Keratinocyte (primary cell): ENCODE results near the gene PLPPR1. TPM values are rescaled to one million over a fixed set of nuclear protein-coding genes. Genes with fewer than 3 reads are reported as not detected.

Experiments
- DNase-seq: peaks from one replicate; pipeline ENCODE4 v3.0.0-alpha.2; 2011; ENCODE audit warnings: low read depth, missing footprints, low spot score
- FAIRE-seq: peaks from 2 replicates; lab custom pipeline; 2011; peaks lifted over from hg19 to GRCh38; lab: Jason Lieb, UNC
- H2AFZ ChIP-seq: 2 replicates; pipeline ENCODE4 v1.6.0; 2012; ENCODE audit warnings: low read length, control low read depth, inconsistent platforms; ENCODE audit not compliant: control insufficient read depth
- H3K27ac ChIP-seq: 2 replicates; pipeline ENCODE4 v1.5.1; 2011; ENCODE audit warnings: low read length; ENCODE audit not compliant: control insufficient read depth, insufficient read depth
- H3K27me3 ChIP-seq: 3 replicates; pipeline ENCODE4 v1.6.0; 2011; ENCODE audit warnings: low read length; ENCODE audit not compliant: control insufficient read depth, insufficient read depth; ENCODE audit errors: extremely low read depth
- H3K36me3 ChIP-seq, 2 experiments: 2 replicates in 1 of 2; 3 replicates in 1 of 2; pipeline ENCODE4 v1.5.1; 2011; ENCODE audit warnings: low read length in 2 of 2, mild to moderate bottlenecking in 1 of 2; ENCODE audit not compliant: control insufficient read depth in 2 of 2, insufficient read depth in 2 of 2; ENCODE audit errors: extremely low read depth in 1 of 2
- H3K4me1 ChIP-seq: 3 replicates; pipeline ENCODE4 v1.5.1; 2011; ENCODE audit warnings: low read length; ENCODE audit not compliant: control insufficient read depth, insufficient read depth; ENCODE audit errors: extremely low read depth
- H3K4me2 ChIP-seq: 3 replicates; pipeline ENCODE4 v1.6.0; 2011; ENCODE audit warnings: low read depth, low read length; ENCODE audit not compliant: control insufficient read depth, insufficient read depth; ENCODE audit errors: extremely low read depth
- H3K4me3 ChIP-seq, 3 experiments: fragments of 200-600 bp in 1 of 3; sonication (generic) in 1 of 3; 2 replicates in 2 of 3; 3 replicates in 1 of 3; pipeline ENCODE4 v1.5.1; 2011 to 2016; ENCODE audit warnings: low read length in 3 of 3, mild to moderate bottlenecking in 3 of 3, control low read depth in 2 of 3, inconsistent platforms in 1 of 3, low read depth in 1 of 3, mixed read lengths in 1 of 3, mixed run types in 1 of 3, moderate library complexity in 1 of 3; ENCODE audit not compliant: control insufficient read depth in 2 of 3, insufficient read depth in 2 of 3; ENCODE audit errors: extremely low read depth in 1 of 3
- H3K79me2 ChIP-seq: 2 replicates; pipeline ENCODE4 v1.6.0; 2012; ENCODE audit warnings: low read length; ENCODE audit not compliant: control insufficient read depth, insufficient read depth
- H3K9ac ChIP-seq: 3 replicates; pipeline ENCODE4 v1.6.0; 2011; ENCODE audit warnings: low read length; ENCODE audit not compliant: control insufficient read depth, insufficient read depth; ENCODE audit errors: extremely low read depth
- H3K9me1 ChIP-seq: 3 replicates; pipeline ENCODE4 v1.6.0; 2011; ENCODE audit warnings: low read length; ENCODE audit not compliant: control insufficient read depth, insufficient read depth; ENCODE audit errors: extremely low read depth
- H3K9me3 ChIP-seq: 2 replicates; pipeline ENCODE4 v1.5.1; 2012; ENCODE audit warnings: low read depth, low read length; ENCODE audit not compliant: control insufficient read depth
- H4K20me1 ChIP-seq: 3 replicates; pipeline ENCODE4 v1.6.0; 2011; ENCODE audit warnings: low read length; ENCODE audit not compliant: control insufficient read depth, insufficient read depth; ENCODE audit errors: extremely low read depth
- EZH2 ChIP-seq: IDR thresholded peaks from one replicate; pipeline ENCODE4 v1.6.1; 2012; ENCODE audit warnings: inconsistent platforms, mild to moderate bottlenecking, low read length, moderate library complexity
- dilution Hi-C: fragments of 300-500 bp; cut with MboI; formaldehyde crosslinking; loops from one replicate; pipeline ENCODE4 v1.7.0; 2020; ENCODE audit warnings: low sequenced_read_pairs; ENCODE audit not compliant: extremely low pct_ligation_motif_present
- polyA plus RNA-seq, 5 experiments: library from polyadenylated mRNA; depleted of rRNA in 3 of 5; stranded (reverse) in 3 of 5; stranded (forward) in 1 of 5; unstranded in 1 of 5; fragments of >200 nt; gene quantifications; 1 replicate in 1 of 5; 2 replicates in 3 of 5; 3 replicates in 1 of 5; pipeline versions ENCODE4 v1.2.1 to v1.2.3, GENCODE V29; 2011 to 2012; ENCODE audit warnings: missing spikeins in 2 of 5, low read depth in 1 of 5, low replicate concordance in 1 of 5
- TF ChIP-seq, protein P1 (sequence below), 3 experiments: IDR thresholded peaks in 1 of 3; conservative IDR thresholded peaks in 1 of 3; optimal IDR thresholded peaks in 1 of 3; 2 replicates in 2 of 3; 3 replicates in 1 of 3; pipeline versions ENCODE3 to v1.5.1; 2011; ENCODE audit warnings: low read length in 3 of 3, mild to moderate bottlenecking in 3 of 3, moderate library complexity in 2 of 3, control low read depth in 1 of 3, inconsistent platforms in 1 of 3; ENCODE audit not compliant: insufficient read depth in 2 of 3; ENCODE audit errors: extremely low read depth in 1 of 3

Gene PLPPR1
- polyA plus RNA-seq, 1 donor (not counting 4 experiments of a cell fraction or from before 2014, with no cell fraction given), result not detected

DNA sequence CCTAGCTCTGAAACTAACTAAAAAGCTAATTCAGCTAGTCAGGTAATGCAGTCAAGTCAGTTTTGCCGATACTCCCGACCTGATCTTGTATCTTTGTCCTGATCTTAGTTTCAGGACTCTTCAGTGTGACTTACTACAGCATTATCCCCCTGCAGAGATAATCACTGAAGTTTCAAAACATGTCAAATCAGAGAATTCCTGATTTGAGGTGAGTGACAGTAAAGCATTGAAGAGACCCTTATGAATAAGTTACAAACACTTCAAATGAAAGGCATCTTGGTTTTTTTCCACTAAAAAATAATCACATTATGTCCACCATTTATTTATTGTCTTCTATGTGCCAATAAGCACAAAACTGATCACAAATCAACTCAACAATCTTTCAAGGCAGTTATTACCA, 308.7 kb downstream of the PLPPR1 start:
- Histone ChIP-seq H3K27ac (no peak overlapping the region), H4K20me1 (no peaks in the 10 kb centered on the region), H3K9ac (no peak overlapping the region), H3K4me1 (no peaks in the 10 kb centered on the region), H2AFZ (no peak overlapping the region), H3K4me2 (no peak overlapping the region), H3K9me3 (no peaks in the 10 kb centered on the region), H3K27me3 (no peaks in the 10 kb centered on the region), H3K4me3 (no peak overlapping the region), H3K79me2 (no peaks in the 10 kb centered on the region), H3K9me1 (no peaks in the 10 kb centered on the region), H3K36me3 (no peaks in the 10 kb centered on the region)
- TF ChIP-seq EZH2, result no peak
- FAIRE-seq, result no peak
- dilution Hi-C loops, result no loop called here
- no peak for DNase-seq

DNA sequence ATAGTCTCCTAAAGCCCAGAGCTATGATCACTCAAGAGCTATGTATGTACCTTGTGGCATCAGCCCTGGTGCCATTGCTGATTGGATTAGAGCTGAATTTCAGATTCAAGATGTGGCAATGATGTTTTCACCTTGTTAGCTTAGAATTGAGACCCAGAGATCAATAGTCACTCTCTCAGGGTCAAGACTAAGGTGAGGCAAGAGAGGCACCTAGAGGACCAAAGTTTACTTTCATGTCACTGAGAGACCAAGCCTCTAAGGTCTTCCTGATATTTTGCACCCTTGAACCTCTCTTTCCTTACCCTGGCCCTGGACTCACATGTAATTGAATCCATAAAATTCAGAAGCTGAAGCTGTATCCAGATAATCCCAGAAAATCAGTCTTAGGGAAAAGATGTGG, 313.4 kb downstream of the PLPPR1 start:
- Histone ChIP-seq H3K4me1 (no peaks in the 10 kb centered on the region), H3K27ac (no peak overlapping the region)
- no peak for FAIRE-seq

More for the DNA sequence above, 313.4 kb downstream of the PLPPR1 start:
- Histone ChIP-seq H2AFZ (no peak overlapping the region), H3K27me3 (no peaks in the 10 kb centered on the region), H3K36me3 (no peaks in the 10 kb centered on the region), H3K9me3 (no peaks in the 10 kb centered on the region), H3K9me1 (no peaks in the 10 kb centered on the region), H3K4me2 (no peak overlapping the region), H3K4me3 (no peak overlapping the region), H4K20me1 (no peaks in the 10 kb centered on the region), H3K9ac (no peak overlapping the region), H3K79me2 (no peaks in the 10 kb centered on the region)
- DNase-seq, result no peak
- no peak for TF ChIP-seq EZH2
- TF ChIP-seq, protein P1, sequence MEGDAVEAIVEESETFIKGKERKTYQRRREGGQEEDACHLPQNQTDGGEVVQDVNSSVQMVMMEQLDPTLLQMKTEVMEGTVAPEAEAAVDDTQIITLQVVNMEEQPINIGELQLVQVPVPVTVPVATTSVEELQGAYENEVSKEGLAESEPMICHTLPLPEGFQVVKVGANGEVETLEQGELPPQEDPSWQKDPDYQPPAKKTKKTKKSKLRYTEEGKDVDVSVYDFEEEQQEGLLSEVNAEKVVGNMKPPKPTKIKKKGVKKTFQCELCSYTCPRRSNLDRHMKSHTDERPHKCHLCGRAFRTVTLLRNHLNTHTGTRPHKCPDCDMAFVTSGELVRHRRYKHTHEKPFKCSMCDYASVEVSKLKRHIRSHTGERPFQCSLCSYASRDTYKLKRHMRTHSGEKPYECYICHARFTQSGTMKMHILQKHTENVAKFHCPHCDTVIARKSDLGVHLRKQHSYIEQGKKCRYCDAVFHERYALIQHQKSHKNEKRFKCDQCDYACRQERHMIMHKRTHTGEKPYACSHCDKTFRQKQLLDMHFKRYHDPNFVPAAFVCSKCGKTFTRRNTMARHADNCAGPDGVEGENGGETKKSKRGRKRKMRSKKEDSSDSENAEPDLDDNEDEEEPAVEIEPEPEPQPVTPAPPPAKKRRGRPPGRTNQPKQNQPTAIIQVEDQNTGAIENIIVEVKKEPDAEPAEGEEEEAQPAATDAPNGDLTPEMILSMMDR (optimal IDR thresholded peaks at IDR 0.05 in 1 of 3, IDR thresholded peaks at IDR 0.05 in 1 of 3, conservative IDR thresholded peaks at IDR 0.05 in 1 of 3; ENCODE audit: extremely low read depth in 1 of 3, insufficient read depth in 2 of 3, low read length in 3 of 3), result no peak
- dilution Hi-C loops, result no loop called here
